Right lobe of liver (tissue), 6 donors: ENCODE results near the gene SORD. TPM values are rescaled to one million over a fixed set of nuclear protein-coding genes. Genes with fewer than 3 reads are reported as not detected.

Source experiments
- ATAC-seq, 4 donors: fragments of 200-7000 bp; cut with Tn5 transposase; one replicate each; pipeline ENCODE4 v1.9.1; 2020; ENCODE audit warnings: mild to moderate bottlenecking in 4 of 4, moderate library complexity in 4 of 4
- DNase-seq, 3 donors: peaks; one replicate each; pipeline ENCODE4 v3.0.0-alpha.2; 2020
- H3K27ac ChIP-seq, 3 donors: fragments of 200-600 bp; one replicate each; pipeline ENCODE4 v1.8.0; 2022
- H3K27me3 ChIP-seq, 2 donors: fragments of 200-600 bp; one replicate each; pipeline ENCODE4 v1.8.0; 2022
- H3K36me3 ChIP-seq, 4 donors: fragments of 200-600 bp; sonication (generic) in 1 of 4; one replicate each; pipeline versions ENCODE4 v1.5.1 to v1.8.0; 2017 to 2022; ENCODE audit warnings: control low read depth in 1 of 4
- H3K4me1 ChIP-seq, 4 donors: fragments of 200-600 bp; sonication (generic) in 1 of 4; one replicate each; pipeline versions ENCODE4 v1.5.1 to v1.8.0; 2017 to 2022; ENCODE audit warnings: control low read depth in 1 of 4
- H3K4me3 ChIP-seq, 3 donors: fragments of 200-600 bp; one replicate each; pipeline ENCODE4 v1.8.0; 2022
- H3K9me3 ChIP-seq, 4 donors: fragments of 200-600 bp; sonication (generic) in 1 of 4; one replicate each; pipeline versions ENCODE4 v1.5.1 to v1.8.0; 2017 to 2022; ENCODE audit warnings: control low read depth in 1 of 4
- POLR2A ChIP-seq: fragments of 450-650 bp; IDR thresholded peaks from one replicate; pipeline ENCODE4 v1.6.1; 2017; ENCODE audit warnings: antibody characterized with exemption, mild to moderate bottlenecking
- WGBS: methylation state at CpG from one replicate; pipeline ENCODE4 v1.1.6; 2018; ENCODE audit warnings: low coverage, low lambda C conversion rate; ENCODE audit not compliant: insufficient coverage; ENCODE audit errors: missing lambda C conversion rate; 5-methylcytosine and 5-hydroxymethylcytosine counted together
- intact Hi-C, 2 donors: fragments of 100-400 bp; cut with DNase I; formaldehyde crosslinking; loops; one replicate each; pipeline versions ENCODE4 v1.11.2 to v1.14.1; 2022
- total RNA-seq, 6 experiments: library from RNA; depleted of rRNA in 2 of 6; stranded (reverse); fragments of >200 nt in 2 of 6; fragmentation: NEBNext Ultra II Directional in 3 of 6; extraction: Animal tissue kit (Norgen Biotek cat#: 25700) in 3 of 6; gene quantifications; one replicate each; pipeline versions ENCODE4 v1.1.0 to v1.2.4, GENCODE V29; 2016 to 2023
- TF ChIP-seq, protein P1 (sequence below), 4 donors: fragments of 200-600 bp in 3 of 4; fragments of 450-650 bp in 1 of 4; IDR thresholded peaks; one replicate each; pipeline versions ENCODE4 v1.5.1 to v1.8.0; 2016 to 2022; ENCODE audit warnings: antibody characterized with exemption in 4 of 4, mild to moderate bottlenecking in 2 of 4
- donor health status: DM: no; HTN: yes; CAD: no.
- donor health status: DM: no; HTN: no; CAD: no.
- donor health status: DM: no; HTN: no; CAD: no.
- donor health status: DM: no; HTN: yes; CAD: no.
- donor health status: DM: no; HTN: yes; CAD: no.

Gene SORD
- total RNA-seq, 6 experiments from 2014 or later = 87.1 to 380 (median 236) TPM

DNA sequence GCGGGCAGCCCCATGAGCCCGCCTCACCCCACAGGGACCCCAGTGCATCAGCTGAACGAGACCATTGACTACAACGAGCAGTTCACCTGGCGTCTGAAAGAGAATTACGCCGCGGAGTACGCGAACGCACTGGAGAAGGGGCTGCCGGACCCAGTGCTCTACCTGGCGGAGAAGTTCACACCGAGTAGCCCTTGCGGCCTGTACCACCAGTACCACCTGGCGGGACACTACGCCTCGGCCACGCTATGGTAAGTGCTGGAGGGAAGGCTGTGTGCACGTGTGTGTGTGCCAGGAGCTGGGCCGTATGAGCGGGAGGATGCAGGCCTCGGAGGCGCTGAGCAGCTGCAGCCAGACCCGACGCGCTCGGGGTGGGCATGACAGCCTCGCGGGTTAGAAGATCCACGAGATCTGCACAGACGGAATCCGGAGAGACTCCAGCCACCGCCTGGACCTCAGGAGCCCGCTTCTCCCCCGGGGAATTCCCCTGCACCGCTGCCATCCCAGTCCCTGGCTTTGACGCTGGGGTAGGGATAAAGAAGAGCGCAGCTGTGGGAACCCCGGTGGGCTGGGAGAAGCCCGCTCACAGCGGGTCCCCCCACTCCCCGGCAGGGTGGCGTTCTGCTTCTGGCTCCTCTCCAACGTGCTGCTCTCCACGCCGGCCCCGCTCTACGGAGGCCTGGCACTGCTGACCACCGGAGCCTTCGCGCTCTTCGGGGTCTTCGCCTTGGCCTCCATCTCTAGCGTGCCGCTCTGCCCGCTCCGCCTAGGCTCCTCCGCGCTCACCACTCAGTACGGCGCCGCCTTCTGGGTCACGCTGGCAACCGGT is 93.7 kb downstream of the SORD start:
- DNase-seq (no peak), ATAC-seq (peak in 1 of 4 donors; percentile 17)
- H3K27me3 ChIP-seq = peaks cover 4 to 13% of the 10 kb centered on the region in 2 donors
- H3K9me3 ChIP-seq = no peaks in the 10 kb centered on the region
- 17% methylated on average over 23 of the region's 65 CpGs for WGBS
- H3K4me3 ChIP-seq = no peak overlapping the region
- H3K4me1 ChIP-seq = peaks cover 0 to 13% (median 2%) of the 10 kb centered on the region in 4 donors
- H3K36me3 ChIP-seq = no peaks in the 10 kb centered on the region
- TF ChIP-seq, protein P1, sequence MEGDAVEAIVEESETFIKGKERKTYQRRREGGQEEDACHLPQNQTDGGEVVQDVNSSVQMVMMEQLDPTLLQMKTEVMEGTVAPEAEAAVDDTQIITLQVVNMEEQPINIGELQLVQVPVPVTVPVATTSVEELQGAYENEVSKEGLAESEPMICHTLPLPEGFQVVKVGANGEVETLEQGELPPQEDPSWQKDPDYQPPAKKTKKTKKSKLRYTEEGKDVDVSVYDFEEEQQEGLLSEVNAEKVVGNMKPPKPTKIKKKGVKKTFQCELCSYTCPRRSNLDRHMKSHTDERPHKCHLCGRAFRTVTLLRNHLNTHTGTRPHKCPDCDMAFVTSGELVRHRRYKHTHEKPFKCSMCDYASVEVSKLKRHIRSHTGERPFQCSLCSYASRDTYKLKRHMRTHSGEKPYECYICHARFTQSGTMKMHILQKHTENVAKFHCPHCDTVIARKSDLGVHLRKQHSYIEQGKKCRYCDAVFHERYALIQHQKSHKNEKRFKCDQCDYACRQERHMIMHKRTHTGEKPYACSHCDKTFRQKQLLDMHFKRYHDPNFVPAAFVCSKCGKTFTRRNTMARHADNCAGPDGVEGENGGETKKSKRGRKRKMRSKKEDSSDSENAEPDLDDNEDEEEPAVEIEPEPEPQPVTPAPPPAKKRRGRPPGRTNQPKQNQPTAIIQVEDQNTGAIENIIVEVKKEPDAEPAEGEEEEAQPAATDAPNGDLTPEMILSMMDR (IDR thresholded peaks at IDR 0.05) = no peak
- no peak for TF ChIP-seq POLR2A
- intact Hi-C loops = loop anchor here (5.0 to 10.0 kb wide), 2 partner anchors 149 to 152 kb away; no protein-coding TSS in a partner anchor
- no peak overlapping the region for H3K27ac ChIP-seq

DNA sequence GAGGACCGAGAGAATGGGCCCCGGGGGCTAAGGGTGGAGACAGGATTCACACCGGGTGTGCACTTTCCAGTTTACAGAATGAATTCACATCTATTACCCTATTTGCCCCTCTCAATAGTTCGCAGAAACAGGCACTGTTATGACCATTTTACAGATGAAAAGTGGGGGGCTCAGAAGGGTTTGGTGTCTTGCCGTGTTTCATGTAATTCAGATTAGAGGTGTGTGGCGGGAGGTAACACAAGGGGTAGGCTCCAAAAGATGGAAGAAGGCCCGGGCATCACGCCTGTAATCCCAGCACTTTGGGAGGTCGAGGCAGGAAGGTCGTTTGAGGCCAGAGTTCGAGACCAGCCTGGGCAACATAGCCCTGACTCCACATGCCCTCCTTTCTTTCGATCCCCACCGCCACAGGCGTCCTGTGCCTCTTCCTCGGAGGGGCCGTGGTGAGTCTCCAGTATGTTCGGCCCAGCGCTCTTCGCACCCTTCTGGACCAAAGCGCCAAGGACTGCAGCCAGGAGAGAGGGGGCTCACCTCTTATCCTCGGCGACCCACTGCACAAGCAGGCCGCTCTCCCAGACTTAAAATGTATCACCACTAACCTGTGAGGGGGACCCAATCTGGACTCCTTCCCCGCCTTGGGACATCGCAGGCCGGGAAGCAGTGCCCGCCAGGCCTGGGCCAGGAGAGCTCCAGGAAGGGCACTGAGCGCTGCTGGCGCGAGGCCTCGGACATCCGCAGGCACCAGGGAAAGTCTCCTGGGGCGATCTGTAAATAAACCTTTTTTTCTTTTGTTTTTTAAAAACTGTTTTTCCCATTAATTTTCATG is 94.5 kb downstream of the SORD start:
- ATAC-seq = peak; percentile 19 to 41 (median 34)
- peak overlapping the region in 2 of 3 donors; percentile 16 to 24 for H3K4me3 ChIP-seq

DNA sequence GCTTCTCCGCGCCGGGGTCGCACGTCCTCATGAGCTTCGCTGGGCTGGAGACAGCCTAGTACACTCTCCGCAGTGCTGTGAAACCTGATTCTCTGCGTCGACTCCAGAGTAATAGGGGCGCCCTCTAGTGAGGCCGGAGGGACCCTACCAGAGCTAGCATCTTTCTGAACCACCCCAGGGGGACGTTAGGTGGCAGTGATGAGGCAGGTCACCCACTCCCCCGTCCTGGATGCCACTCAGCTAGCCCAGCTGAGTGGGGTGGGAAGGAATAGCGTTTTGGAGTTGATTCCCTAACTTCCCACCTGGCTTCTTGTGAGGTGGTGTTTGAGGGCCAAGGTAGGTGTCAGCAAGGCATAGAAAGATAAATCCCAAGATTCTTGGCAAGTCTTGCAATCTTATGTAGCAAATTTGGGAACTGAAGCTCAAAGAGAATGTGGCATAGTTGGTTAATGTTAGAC is 95.2 kb downstream of the SORD start:
- H3K9me3 ChIP-seq = no peaks in the 10 kb centered on the region
- H3K27me3 ChIP-seq = peaks cover 4 to 6% of the 10 kb centered on the region in 2 donors
- intact Hi-C loops = loop anchor here (5.0 to 10.0 kb wide), 2 partner anchors 151 to 153 kb away; no protein-coding TSS in a partner anchor
- under 1% methylated on average over 13 of the region's 14 CpGs for WGBS
- ATAC-seq = peak; percentile 95 to 99 (median 96)
- TF ChIP-seq POLR2A = no peak
- TF ChIP-seq, protein P1 (IDR thresholded peaks at IDR 0.05) = peak; percentile 94 to 100 (median 99)
- DNase-seq = peak; percentile 85 to 90 (median 89)
- H3K4me1 ChIP-seq = peaks cover 0 to 13% (median 2%) of the 10 kb centered on the region in 4 donors
- H3K36me3 ChIP-seq = no peaks in the 10 kb centered on the region
- peak overlapping the region in 2 of 3 donors; percentile 16 to 24 for H3K4me3 ChIP-seq
- H3K27ac ChIP-seq = no peak overlapping the region

More for the DNA sequence above, 94.5 kb downstream of the SORD start:
- H3K9me3 ChIP-seq = no peaks in the 10 kb centered on the region
- intact Hi-C loops = loop anchor here (5.0 to 10.0 kb wide), 2 partner anchors 150 to 153 kb away; no protein-coding TSS in a partner anchor
- no peak overlapping the region for H3K27ac ChIP-seq
- TF ChIP-seq, protein P1 (IDR thresholded peaks at IDR 0.05) = no peak
- no peak for TF ChIP-seq POLR2A
- H3K27me3 ChIP-seq = peaks cover 4 to 8% of the 10 kb centered on the region in 2 donors
- H3K4me1 ChIP-seq = peaks cover 0 to 13% (median 2%) of the 10 kb centered on the region in 4 donors
- DNase-seq = peak in 1 of 3 donors; percentile 42
- WGBS = 16% methylated on average over 16 of the region's 33 CpGs
- H3K36me3 ChIP-seq = no peaks in the 10 kb centered on the region

DNA sequence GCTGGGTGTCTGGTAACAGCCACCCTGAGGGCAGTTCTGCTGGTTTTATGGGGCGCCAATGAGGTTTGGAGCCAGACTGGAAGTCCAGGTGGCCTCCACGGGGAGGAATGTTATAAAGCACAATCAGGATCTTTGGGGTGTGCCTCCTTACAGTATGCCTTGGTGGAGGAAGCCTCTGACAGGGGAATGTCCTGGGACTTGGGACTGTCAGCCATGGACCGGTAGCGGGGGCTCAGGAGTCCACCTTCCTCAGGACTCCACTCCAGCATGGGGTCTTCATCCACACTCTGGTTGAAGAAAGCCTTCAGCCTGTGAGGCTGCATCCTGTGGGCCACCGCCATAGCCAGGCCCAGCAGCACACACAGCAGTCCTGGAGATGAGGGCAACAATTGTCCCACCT is 96.0 kb downstream of the SORD start:
- ATAC-seq (no peak), DNase-seq (no peak)
- TF ChIP-seq POLR2A = no peak
- TF ChIP-seq, protein P1 (IDR thresholded peaks at IDR 0.05) = no peak
- H3K27ac ChIP-seq = no peak overlapping the region
- peaks cover 0 to 13% (median 2%) of the 10 kb centered on the region in 4 donors for H3K4me1 ChIP-seq
- H3K4me3 ChIP-seq = no peak overlapping the region
- peaks cover 4 to 6% of the 10 kb centered on the region in 2 donors for H3K27me3 ChIP-seq
- H3K36me3 ChIP-seq = no peaks in the 10 kb centered on the region
- no peaks in the 10 kb centered on the region for H3K9me3 ChIP-seq
- intact Hi-C loops = loop anchor here (5.0 to 10.0 kb wide), 2 partner anchors 152 to 154 kb away; no protein-coding TSS in a partner anchor
- WGBS = no CpG with 5 or more reads among the region's 5 CpGs
